ENCODE results near the gene MPP2. TPM values are rescaled to one million over a fixed set of nuclear protein-coding genes. Genes with fewer than 3 reads are reported as not detected.

Gene MPP2
- total and polyA plus RNA-seq, 2 donors (not counting 3 experiments of a cell fraction or from before 2014, with no cell fraction given), result 1.4 to 1.6 TPM

DNA sequence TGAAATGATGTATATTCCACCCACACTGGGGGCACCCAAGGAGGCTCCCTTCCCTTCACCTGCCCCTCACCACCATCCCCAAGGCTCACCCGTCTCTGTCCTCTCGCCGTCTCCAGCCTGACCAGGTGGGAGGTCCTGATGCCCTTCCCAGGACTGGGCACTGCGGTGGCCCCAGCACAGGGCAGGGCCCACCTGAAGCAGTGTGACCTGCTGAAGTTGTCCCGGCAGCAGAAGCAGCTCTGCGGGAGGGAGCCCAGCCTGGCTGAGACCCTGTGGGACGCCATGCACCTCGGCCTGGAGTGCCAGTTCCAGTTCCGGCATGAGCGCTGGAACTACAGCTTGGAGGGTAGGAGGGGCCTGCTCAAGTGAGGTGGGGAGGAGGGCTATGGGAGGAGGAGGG lies 25.0 kb upstream of the MPP2 start:
- intact Hi-C loops (cut with micrococcal nuclease) (no loop called here), dilution Hi-C loops (cut with MboI; ENCODE audit: extremely low pct_ligation_motif_present, low sequenced_read_pairs) (no loop called here)
- Histone ChIP-seq H3K9me1 (replicated peaks; ENCODE audit: control insufficient read depth, extremely low read depth, insufficient read depth, low read length) (no peaks in the 10 kb centered on the region), H3K36me3 (ENCODE audit: control insufficient read depth in 2 of 2, extremely low read depth in 1 of 2, insufficient read depth in 2 of 2, low read length in 2 of 2) (no peaks in the 10 kb centered on the region), H3K4me1 (ENCODE audit: control insufficient read depth, extremely low read depth, insufficient read depth, low read length) (no peaks in the 10 kb centered on the region), H3K27ac (ENCODE audit: insufficient read depth, low read depth, low read length) (no peak overlapping the region), H3K4me2 (ENCODE audit: insufficient read depth, low read length) (no peak overlapping the region), H3K79me2 (ENCODE audit: control insufficient read depth, insufficient read depth, low read length) (no peaks in the 10 kb centered on the region), H3K9me3 (replicated peaks; ENCODE audit: control insufficient read depth, insufficient read depth, low read length) (no peaks in the 10 kb centered on the region), H3K9ac (replicated peaks; ENCODE audit: extremely low read depth, insufficient read depth, low read length) (no peak overlapping the region), H2AFZ (ENCODE audit: low read depth, low read length) (no peak overlapping the region), H4K20me1 (replicated peaks; ENCODE audit: control insufficient read depth, extremely low read depth, insufficient read depth, low read length) (no peaks in the 10 kb centered on the region), H3K27me3 (ENCODE audit: control insufficient read depth in 2 of 2, insufficient read depth in 2 of 2, low read length in 2 of 2) (peaks cover 12 to 14% of the 10 kb centered on the region in 2 experiments), H3K4me3 (replicated peaks in 1 of 3; ENCODE audit: insufficient read depth in 1 of 3, low read depth in 1 of 3, low read length in 3 of 3) (no peak overlapping the region)
- TF ChIP-seq JUN (IDR thresholded peaks at IDR 0.05; ENCODE audit: borderline replicate concordance, insufficient read depth, insufficient read length, low read depth), result no peak
- TF ChIP-seq, protein P1, sequence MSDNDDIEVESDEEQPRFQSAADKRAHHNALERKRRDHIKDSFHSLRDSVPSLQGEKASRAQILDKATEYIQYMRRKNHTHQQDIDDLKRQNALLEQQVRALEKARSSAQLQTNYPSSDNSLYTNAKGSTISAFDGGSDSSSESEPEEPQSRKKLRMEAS (IDR thresholded peaks at IDR 0.05; ENCODE audit: insufficient read depth, insufficient read length), result no peak
- TF ChIP-seq, protein P2, sequence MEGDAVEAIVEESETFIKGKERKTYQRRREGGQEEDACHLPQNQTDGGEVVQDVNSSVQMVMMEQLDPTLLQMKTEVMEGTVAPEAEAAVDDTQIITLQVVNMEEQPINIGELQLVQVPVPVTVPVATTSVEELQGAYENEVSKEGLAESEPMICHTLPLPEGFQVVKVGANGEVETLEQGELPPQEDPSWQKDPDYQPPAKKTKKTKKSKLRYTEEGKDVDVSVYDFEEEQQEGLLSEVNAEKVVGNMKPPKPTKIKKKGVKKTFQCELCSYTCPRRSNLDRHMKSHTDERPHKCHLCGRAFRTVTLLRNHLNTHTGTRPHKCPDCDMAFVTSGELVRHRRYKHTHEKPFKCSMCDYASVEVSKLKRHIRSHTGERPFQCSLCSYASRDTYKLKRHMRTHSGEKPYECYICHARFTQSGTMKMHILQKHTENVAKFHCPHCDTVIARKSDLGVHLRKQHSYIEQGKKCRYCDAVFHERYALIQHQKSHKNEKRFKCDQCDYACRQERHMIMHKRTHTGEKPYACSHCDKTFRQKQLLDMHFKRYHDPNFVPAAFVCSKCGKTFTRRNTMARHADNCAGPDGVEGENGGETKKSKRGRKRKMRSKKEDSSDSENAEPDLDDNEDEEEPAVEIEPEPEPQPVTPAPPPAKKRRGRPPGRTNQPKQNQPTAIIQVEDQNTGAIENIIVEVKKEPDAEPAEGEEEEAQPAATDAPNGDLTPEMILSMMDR (IDR thresholded peaks at IDR 0.05; ENCODE audit: extremely low read depth in 1 of 2, insufficient read depth in 1 of 2, low read depth in 1 of 2, low read length in 2 of 2), result no peak
- TF ChIP-seq POLR2A (IDR thresholded peaks at IDR 0.05; ENCODE audit: low read depth, low read length), result no peak
- no peak for TF ChIP-seq FOS (IDR thresholded peaks at IDR 0.05; ENCODE audit: borderline replicate concordance, insufficient read depth, low read length)
- TF ChIP-seq GATA2 (IDR thresholded peaks at IDR 0.05; ENCODE audit: insufficient read depth, insufficient read length, low read depth, low read length), result no peak
- TF ChIP-seq EZH2 (IDR thresholded peaks at IDR 0.05; ENCODE audit: borderline replicate concordance, low read depth, low read length, severe bottlenecking), result no peak
- TF ChIP-seq POLR2AphosphoS5 (IDR thresholded peaks at IDR 0.05; ENCODE audit: insufficient read depth, low read depth, low read length), result no peak
- TF ChIP-seq MYC (IDR thresholded peaks at IDR 0.05; ENCODE audit: low read depth, low read length), result no peak
- DNase-seq (ENCODE audit: low read depth, low spot score) (no peak), FAIRE-seq (no peak)
- ChIA-PET POLR2A (no interaction called here), CTCF (interaction anchor here (2.2 kb wide), 1 partner anchor 22 kb away, joined by 10 read pairs; no protein-coding TSS in a partner anchor)
- BruUV-seq (replicated peaks), result no TSS peak
